GM18870 (cell line): ENCODE data around the gene STEAP4.

Source experiments
- ATAC-seq: cut with Tn5 transposase; IDR thresholded peaks from one replicate; pipeline ENCODE4 v1.9.1; 2021; ENCODE audit warnings: moderate library complexity; ENCODE audit not compliant: unreplicated experiment

The STEAP4 gene

DNA sequence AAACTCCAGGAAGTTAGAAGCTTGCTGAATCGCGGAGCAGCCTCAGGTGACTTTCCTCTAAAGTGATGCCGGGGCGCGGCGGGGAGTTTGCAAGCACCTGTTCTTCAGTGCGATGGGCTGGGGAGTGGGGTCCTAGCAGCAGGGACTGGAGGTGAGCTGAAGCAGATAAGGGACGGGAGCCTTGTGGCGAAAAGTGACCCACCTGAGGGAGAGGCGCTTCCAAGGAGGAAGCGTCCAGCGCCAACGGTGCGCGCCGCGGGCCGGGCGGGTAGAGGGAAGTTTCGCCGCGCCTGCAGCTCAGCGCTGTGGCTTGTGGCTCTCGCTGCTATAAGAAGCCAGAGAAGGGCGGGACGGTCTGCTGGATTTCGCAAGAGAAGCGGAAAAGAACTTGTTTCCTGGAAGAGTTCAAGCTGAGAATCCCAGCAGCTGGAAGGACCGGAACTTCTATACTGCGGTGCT lies at the start of gene STEAP4:
STEAP4 (minus strand) TSS at position 305 of the 459 bp plus-strand sequence. CDS start 22,625 bp downstream, outside the sequence.
- no peak for ATAC-seq

DNA sequence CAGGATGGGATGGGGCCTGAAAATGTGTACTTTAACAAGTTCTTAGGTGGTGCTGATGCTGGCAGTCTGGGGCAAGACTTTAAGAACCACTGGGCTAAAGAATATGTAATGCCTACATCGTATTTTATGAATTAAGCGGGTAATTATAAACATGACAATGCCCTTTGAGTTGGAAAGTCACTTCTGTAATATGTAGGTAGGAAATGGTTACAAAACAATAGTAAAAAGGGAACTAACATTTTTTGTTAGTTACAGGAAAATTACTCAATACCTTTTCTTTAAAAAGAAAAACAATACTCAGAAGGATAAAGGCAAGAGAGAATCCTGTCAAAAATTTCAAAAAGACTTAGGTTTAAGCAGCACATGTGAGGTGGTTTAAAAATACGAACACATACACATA lies 48.3 kb upstream of the STEAP4 start:
- ATAC-seq = no peak

GRCh38 chr7:88350118-88350517 lies 43.4 kb upstream of the STEAP4 start:
- no peak for ATAC-seq

DNA sequence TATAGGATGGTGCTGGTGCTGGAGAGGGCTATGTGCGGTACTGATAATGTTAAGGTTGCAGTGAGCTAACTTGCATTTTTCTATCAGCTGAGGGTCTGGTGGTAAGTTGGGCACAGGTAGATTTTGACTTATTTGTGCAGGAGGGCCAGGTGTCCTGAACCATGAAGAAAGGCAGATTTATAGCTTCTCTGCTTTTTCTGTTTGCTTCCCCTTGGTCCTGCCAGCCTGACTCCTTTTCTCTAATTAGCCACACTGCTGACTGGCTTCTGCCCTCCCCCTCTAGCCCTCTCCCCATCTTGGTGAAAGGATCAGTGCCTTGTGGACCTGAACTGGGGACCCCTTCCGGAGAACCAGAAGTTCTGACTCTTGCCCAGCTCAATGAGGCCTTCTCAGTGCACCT lies 40.8 kb upstream of the STEAP4 start:
- ATAC-seq = no peak

- peak; percentile 68 for ATAC-seq
Observed at GRCh38 chr7:88347090-88347489, 40.4 kb upstream of the STEAP4 start.

GRCh38 chr7:88346357-88346756 lies 39.7 kb upstream of the STEAP4 start:
- peak; percentile 42 for ATAC-seq

GRCh38 chr7:88344956-88345832 lies 38.5 kb upstream of the STEAP4 start:
- no peak for ATAC-seq

- ATAC-seq = no peak
Observed at GRCh38 chr7:88344271-88344670, 37.6 kb upstream of the STEAP4 start.

GRCh38 chr7:88339195-88339922 lies 32.7 kb upstream of the STEAP4 start:
- no peak for ATAC-seq

GRCh38 chr7:88338503-88338902 lies 31.8 kb upstream of the STEAP4 start:
- ATAC-seq = no peak

DNA sequence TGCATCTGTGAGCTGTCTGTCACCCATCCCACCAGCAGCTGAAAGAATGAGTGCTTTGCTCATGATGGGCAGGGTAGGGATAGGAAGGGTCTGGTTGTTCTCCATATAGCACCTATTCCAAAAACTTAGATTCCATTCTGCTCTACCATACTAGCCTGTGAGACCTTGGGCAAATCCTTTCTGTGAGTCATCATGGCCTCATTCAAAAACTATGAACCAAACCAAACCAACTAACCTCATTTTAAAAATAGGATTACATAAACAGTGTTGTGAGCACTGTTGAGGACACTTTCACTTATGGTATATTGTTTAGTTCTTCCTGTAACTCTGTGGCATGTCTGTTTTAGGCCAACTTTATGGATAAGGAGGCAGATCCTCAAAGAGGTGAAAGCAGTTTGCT lies 30.9 kb upstream of the STEAP4 start:
- no peak for ATAC-seq

GRCh38 chr7:88331322-88331721 lies 24.6 kb upstream of the STEAP4 start:
- ATAC-seq = no peak

DNA sequence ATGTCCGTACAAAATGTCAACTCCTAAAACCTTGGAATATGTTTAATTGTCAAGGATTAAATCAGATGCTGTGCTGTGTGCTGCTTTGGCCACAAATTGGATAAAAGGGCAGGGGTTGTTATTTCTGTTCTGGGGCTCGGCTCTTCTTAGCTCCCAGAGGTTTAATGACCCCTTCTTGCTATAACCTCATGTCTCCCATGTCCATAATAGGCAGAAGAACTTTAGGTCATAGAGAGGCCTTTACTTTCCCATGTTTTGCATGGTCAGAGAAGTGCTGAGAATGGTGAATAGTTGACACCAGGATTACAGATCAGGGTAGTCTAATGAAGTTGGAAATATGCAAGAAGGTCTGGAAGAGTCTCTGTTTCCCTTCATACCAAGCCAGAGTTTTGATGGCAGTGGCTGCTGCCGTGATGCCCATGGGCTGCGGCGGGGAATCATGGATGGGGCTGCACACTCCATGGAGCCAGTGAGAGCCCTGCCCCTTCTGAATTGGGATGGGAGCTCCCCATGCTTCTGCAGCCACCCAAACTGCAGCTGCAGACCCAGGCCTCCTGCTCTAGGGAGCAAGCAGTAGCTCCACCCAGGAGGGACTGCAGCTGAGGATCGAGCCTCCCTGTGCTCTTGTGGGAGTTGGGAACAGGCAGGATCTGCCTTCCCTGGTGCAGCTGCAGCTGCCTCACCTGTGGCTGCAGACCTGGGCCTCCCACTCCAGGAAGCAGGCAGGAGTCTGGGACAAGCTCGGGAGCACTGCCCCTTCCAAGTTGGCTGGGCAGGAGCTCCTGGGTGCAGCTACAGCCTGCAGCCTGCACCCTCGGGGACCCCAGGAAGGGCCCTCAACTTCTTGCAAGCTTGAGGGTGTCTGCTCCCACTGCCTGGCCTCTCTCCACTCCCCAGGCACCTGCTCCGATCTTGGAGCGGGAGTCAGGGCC lies 23.1 kb upstream of the STEAP4 start:
- ATAC-seq = no peak

DNA sequence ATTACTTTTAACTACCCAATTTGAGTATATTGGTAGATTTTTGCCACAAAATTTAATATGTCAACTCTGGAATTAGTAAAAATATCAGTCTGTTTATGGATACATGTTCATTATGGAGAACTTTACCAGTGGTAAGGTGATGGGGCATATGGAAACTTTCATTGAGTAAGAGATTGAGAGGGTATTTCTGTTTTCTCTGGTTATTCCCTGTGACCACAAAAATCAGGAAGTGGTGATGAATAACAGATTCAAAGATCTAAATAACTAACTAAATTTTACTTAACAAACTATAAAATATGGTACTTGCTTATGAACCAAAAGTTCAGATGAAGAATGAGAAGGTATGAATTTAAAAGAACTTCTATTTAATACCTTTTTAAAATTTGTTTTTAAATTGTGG lies 22.1 kb upstream of the STEAP4 start:
- peak; percentile 67 for ATAC-seq

DNA sequence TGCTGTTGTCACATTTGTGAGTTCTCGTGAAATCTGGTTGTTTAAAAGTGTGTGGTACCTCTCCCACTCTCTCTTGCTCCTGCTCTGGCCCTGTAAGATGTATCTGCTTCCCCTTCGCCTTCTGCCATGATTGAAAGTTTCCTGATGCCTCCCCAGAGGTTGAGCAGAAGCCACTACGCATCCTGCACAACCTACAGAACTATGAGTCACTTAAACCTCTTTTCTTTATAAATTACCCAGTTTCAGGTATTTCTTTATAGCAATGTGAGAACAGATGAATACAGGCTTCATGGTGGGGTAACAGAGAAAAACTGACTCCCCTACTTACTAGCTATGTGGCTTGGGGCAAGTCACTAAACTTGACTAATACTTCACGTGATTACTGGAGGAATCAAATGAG lies 18.0 kb upstream of the STEAP4 start:
- ATAC-seq = no peak

- peak; percentile 39 for ATAC-seq
Observed at GRCh38 chr7:88322151-88322550, 15.5 kb upstream of the STEAP4 start.

DNA sequence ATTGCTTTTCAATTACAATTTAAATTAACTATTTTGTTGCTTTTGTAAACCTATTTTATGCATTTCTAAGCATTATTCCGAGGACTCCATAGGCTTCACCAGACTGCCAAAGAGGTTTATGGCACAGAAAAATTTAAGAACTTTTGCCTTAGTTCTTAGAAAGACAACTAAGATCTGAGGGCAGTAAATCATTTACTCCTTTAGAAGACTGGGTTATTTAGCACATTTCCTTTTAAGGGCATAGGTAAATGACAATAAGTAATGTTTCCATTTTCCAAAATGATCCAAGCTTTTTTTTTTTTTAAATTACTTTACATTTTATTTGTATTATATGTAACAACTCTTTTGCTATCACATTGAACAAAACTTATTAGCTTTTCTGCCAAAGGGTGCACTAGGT lies 15.0 kb upstream of the STEAP4 start:
- peak; percentile 42 for ATAC-seq

DNA sequence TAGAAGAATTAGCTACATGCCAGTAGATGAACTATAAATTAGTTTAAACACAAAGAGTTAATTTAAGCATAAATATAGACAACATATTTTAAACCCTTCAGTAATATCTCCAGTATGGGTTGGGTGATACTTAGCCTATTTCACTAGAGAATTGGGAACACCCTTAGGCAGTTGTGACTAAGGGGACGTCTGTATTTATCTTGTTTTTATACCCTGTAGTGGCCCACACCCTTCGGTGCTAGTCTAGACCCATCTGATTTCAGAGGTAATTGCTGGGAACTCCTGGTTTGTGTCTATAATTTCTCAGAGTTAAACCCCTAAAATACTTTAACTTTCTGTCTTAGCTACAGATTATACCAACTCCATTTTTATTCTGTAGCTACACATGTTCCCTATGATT lies 11.5 kb upstream of the STEAP4 start:
- no peak for ATAC-seq

DNA sequence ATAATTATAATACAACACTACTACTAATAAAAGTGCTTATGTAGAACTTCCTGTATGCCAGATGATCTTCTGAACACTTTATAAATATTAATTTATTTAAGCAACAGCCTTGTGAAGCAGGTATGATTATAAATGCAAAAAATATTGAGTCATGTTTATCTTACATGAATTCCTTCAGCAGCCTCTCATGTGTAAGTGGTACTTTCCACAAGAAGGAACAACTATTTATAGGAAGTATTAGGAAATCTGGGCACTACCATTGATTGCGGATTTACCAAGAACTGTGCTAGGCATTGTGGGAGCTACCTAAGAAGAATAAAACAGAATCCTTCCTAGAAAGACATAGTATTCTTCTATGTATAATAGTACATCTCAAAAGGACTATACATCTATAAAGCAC lies 10.7 kb upstream of the STEAP4 start:
- ATAC-seq = no peak

GRCh38 chr7:88316456-88316855 lies 9.8 kb upstream of the STEAP4 start:
- ATAC-seq = no peak

DNA sequence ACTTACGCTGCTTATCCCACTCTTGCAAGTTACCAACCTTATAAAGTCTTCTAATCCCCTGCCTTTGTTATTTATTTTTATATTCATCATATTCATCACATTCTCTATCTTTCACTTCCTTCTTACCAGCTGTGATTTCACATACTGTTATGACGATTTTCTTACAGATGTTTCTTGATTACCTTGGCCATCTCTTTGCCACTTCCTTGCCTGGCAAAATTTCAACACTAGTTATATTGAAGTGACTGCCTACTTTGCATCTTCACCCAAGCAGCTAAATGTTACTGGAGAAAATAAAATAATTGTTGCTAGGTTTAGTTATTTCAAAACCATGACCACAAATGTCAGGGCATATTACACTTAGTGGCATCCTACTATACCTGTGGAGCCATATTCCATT lies 8.8 kb upstream of the STEAP4 start:
- no peak for ATAC-seq
